Keratinocyte (primary cell): ENCODE results near the gene PHF2. TPM values are rescaled to one million over a fixed set of nuclear protein-coding genes. Genes with fewer than 3 reads are reported as not detected.

Experiments
- DNase-seq: peaks from one replicate; pipeline ENCODE4 v3.0.0-alpha.2; 2011; ENCODE audit warnings: low read depth, missing footprints, low spot score
- FAIRE-seq: peaks from 2 replicates; lab custom pipeline; 2011; peaks lifted over from hg19 to GRCh38; lab: Jason Lieb, UNC
- H2AFZ ChIP-seq: 2 replicates; pipeline ENCODE4 v1.6.0; 2012; ENCODE audit warnings: low read length, control low read depth, inconsistent platforms; ENCODE audit not compliant: control insufficient read depth
- H3K27ac ChIP-seq: 2 replicates; pipeline ENCODE4 v1.5.1; 2011; ENCODE audit warnings: low read length; ENCODE audit not compliant: control insufficient read depth, insufficient read depth
- H3K27me3 ChIP-seq: 3 replicates; pipeline ENCODE4 v1.6.0; 2011; ENCODE audit warnings: low read length; ENCODE audit not compliant: control insufficient read depth, insufficient read depth; ENCODE audit errors: extremely low read depth
- H3K36me3 ChIP-seq, 2 experiments: 2 replicates in 1 of 2; 3 replicates in 1 of 2; pipeline ENCODE4 v1.5.1; 2011; ENCODE audit warnings: low read length in 2 of 2, mild to moderate bottlenecking in 1 of 2; ENCODE audit not compliant: control insufficient read depth in 2 of 2, insufficient read depth in 2 of 2; ENCODE audit errors: extremely low read depth in 1 of 2
- H3K4me1 ChIP-seq: 3 replicates; pipeline ENCODE4 v1.5.1; 2011; ENCODE audit warnings: low read length; ENCODE audit not compliant: control insufficient read depth, insufficient read depth; ENCODE audit errors: extremely low read depth
- H3K4me2 ChIP-seq: 3 replicates; pipeline ENCODE4 v1.6.0; 2011; ENCODE audit warnings: low read depth, low read length; ENCODE audit not compliant: control insufficient read depth, insufficient read depth; ENCODE audit errors: extremely low read depth
- H3K4me3 ChIP-seq, 3 experiments: fragments of 200-600 bp in 1 of 3; sonication (generic) in 1 of 3; 2 replicates in 2 of 3; 3 replicates in 1 of 3; pipeline ENCODE4 v1.5.1; 2011 to 2016; ENCODE audit warnings: low read length in 3 of 3, mild to moderate bottlenecking in 3 of 3, control low read depth in 2 of 3, inconsistent platforms in 1 of 3, low read depth in 1 of 3, mixed read lengths in 1 of 3, mixed run types in 1 of 3, moderate library complexity in 1 of 3; ENCODE audit not compliant: control insufficient read depth in 2 of 3, insufficient read depth in 2 of 3; ENCODE audit errors: extremely low read depth in 1 of 3
- H3K79me2 ChIP-seq: 2 replicates; pipeline ENCODE4 v1.6.0; 2012; ENCODE audit warnings: low read length; ENCODE audit not compliant: control insufficient read depth, insufficient read depth
- H3K9ac ChIP-seq: 3 replicates; pipeline ENCODE4 v1.6.0; 2011; ENCODE audit warnings: low read length; ENCODE audit not compliant: control insufficient read depth, insufficient read depth; ENCODE audit errors: extremely low read depth
- H3K9me1 ChIP-seq: 3 replicates; pipeline ENCODE4 v1.6.0; 2011; ENCODE audit warnings: low read length; ENCODE audit not compliant: control insufficient read depth, insufficient read depth; ENCODE audit errors: extremely low read depth
- H3K9me3 ChIP-seq: 2 replicates; pipeline ENCODE4 v1.5.1; 2012; ENCODE audit warnings: low read depth, low read length; ENCODE audit not compliant: control insufficient read depth
- H4K20me1 ChIP-seq: 3 replicates; pipeline ENCODE4 v1.6.0; 2011; ENCODE audit warnings: low read length; ENCODE audit not compliant: control insufficient read depth, insufficient read depth; ENCODE audit errors: extremely low read depth
- CTCF ChIP-seq, 3 experiments: IDR thresholded peaks in 1 of 3; conservative IDR thresholded peaks in 1 of 3; optimal IDR thresholded peaks in 1 of 3; 2 replicates in 2 of 3; 3 replicates in 1 of 3; pipeline versions ENCODE3 to v1.5.1; 2011; ENCODE audit warnings: low read length in 3 of 3, mild to moderate bottlenecking in 3 of 3, moderate library complexity in 2 of 3, control low read depth in 1 of 3, inconsistent platforms in 1 of 3; ENCODE audit not compliant: insufficient read depth in 2 of 3; ENCODE audit errors: extremely low read depth in 1 of 3
- EZH2 ChIP-seq: IDR thresholded peaks from one replicate; pipeline ENCODE4 v1.6.1; 2012; ENCODE audit warnings: inconsistent platforms, mild to moderate bottlenecking, low read length, moderate library complexity
- dilution Hi-C: fragments of 300-500 bp; cut with MboI; formaldehyde crosslinking; loops from one replicate; pipeline ENCODE4 v1.7.0; 2020; ENCODE audit warnings: low sequenced_read_pairs; ENCODE audit not compliant: extremely low pct_ligation_motif_present
- polyA plus RNA-seq, 5 experiments: library from polyadenylated mRNA; depleted of rRNA in 3 of 5; stranded (reverse) in 3 of 5; stranded (forward) in 1 of 5; unstranded in 1 of 5; fragments of >200 nt; gene quantifications; 1 replicate in 1 of 5; 2 replicates in 3 of 5; 3 replicates in 1 of 5; pipeline versions ENCODE4 v1.2.1 to v1.2.3, GENCODE V29; 2011 to 2012; ENCODE audit warnings: missing spikeins in 2 of 5, low read depth in 1 of 5, low replicate concordance in 1 of 5

PHF2 gene
- polyA plus RNA-seq, 1 donor (not counting 4 experiments of a cell fraction or from before 2014, with no cell fraction given) = 5.1 TPM

DNA sequence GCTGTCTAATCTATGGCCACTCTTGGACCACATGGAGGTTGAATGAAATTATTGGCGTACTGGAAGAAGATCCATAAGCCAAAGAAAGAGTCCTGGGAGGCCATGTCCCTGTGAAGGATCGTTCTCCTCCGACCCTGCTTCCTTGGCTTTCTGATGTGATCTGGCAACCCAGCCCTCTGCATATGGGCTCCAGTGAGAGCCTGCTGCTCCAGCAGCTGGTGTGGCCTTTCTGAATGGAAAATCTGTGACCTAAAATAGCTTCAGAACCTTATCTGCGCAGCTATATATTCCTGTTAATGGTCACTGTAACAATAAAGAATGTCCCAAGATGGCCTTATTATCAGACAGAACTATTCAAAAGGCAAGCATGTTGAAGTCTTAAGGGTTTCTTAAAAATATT lies 40.2 kb upstream of the PHF2 start:
- no peak for FAIRE-seq
- Histone ChIP-seq H3K4me1 (peaks cover 3% of the 10 kb centered on the region), H2AFZ (no peak overlapping the region), H3K27me3 (no peaks in the 10 kb centered on the region), H4K20me1 (peaks cover 2% of the 10 kb centered on the region), H3K4me3 (no peak overlapping the region), H3K9me1 (peaks cover 2% of the 10 kb centered on the region), H3K4me2 (no peak overlapping the region), H3K9me3 (no peaks in the 10 kb centered on the region), H3K9ac (no peak overlapping the region), H3K79me2 (peaks cover 6% of the 10 kb centered on the region), H3K36me3 (peaks cover 30 to 37% of the 10 kb centered on the region in 2 experiments), H3K27ac (no peak overlapping the region)
- no peak for TF ChIP-seq EZH2
- TF ChIP-seq CTCF (optimal IDR thresholded peaks at IDR 0.05 in 1 of 3, IDR thresholded peaks at IDR 0.05 in 1 of 3, conservative IDR thresholded peaks at IDR 0.05 in 1 of 3; ENCODE audit: extremely low read depth in 1 of 3, insufficient read depth in 2 of 3, low read length in 3 of 3) = no peak
- DNase-seq = no peak
- dilution Hi-C loops = no loop called here

GRCh38 chr9:93536874-93537273 lies 39.5 kb upstream of the PHF2 start:
- H3K4me3 ChIP-seq = no peak overlapping the region
- H4K20me1 ChIP-seq = peaks cover 2% of the 10 kb centered on the region
- FAIRE-seq (no peak), DNase-seq (no peak)
- H3K4me1 ChIP-seq = peaks cover 9% of the 10 kb centered on the region
- H3K27me3 ChIP-seq = no peaks in the 10 kb centered on the region
- dilution Hi-C loops = no loop called here
- H2AFZ ChIP-seq = no peak overlapping the region
- TF ChIP-seq EZH2 (no peak), CTCF (optimal IDR thresholded peaks at IDR 0.05 in 1 of 3, IDR thresholded peaks at IDR 0.05 in 1 of 3, conservative IDR thresholded peaks at IDR 0.05 in 1 of 3; ENCODE audit: extremely low read depth in 1 of 3, insufficient read depth in 2 of 3, low read length in 3 of 3) (no peak)
- H3K9ac ChIP-seq = no peak overlapping the region
- peaks cover 7% of the 10 kb centered on the region for H3K79me2 ChIP-seq
- peaks cover 32 to 34% of the 10 kb centered on the region in 2 experiments for H3K36me3 ChIP-seq
- no peak overlapping the region for H3K27ac ChIP-seq
- no peak overlapping the region for H3K4me2 ChIP-seq
- peaks cover 2% of the 10 kb centered on the region for H3K9me1 ChIP-seq
- H3K9me3 ChIP-seq = no peaks in the 10 kb centered on the region
